HCT116 (cell line): ENCODE measurements around the gene TTBK1. TPM values are rescaled to one million over a fixed set of nuclear protein-coding genes. Genes with fewer than 3 reads are reported as not detected.

ENCODE experiments used
- ATAC-seq: fragments of 200-7000 bp; cut with Tn5 transposase; 2 replicates; pipeline ENCODE4 v1.9.1; 2020; ENCODE audit warnings: mild to moderate bottlenecking, moderate library complexity
- BruUV-seq: library from RNA; stranded (reverse); fragments of 400-500 nt; replicated peaks from 2 replicates; lab custom pipeline; 2021; lab: Mats Ljungman, UMichigan
- CTCF ChIA-PET: fragments of 300-600 bp; sonication (Branson Sonifier 250); formaldehyde crosslinking; loops from one replicate; lab custom pipeline; 2021; ENCODE audit warnings: antibody characterized with exemption; lab: Charles Lee
- POLR2A ChIA-PET: fragments of 300-600, 350-600 bp; sonication (Branson Sonifier 250); formaldehyde crosslinking; loops from one replicate; lab custom pipeline; 2021; ENCODE audit warnings: antibody characterized with exemption; lab: Charles Lee
- RAD21 ChIA-PET, 2 experiments: fragments of 300-600 bp; sonication (Branson Sonifier 250); formaldehyde crosslinking; loops; one replicate each; lab custom pipeline; 2023; ENCODE audit warnings: low total read pairs in 2 of 2; ENCODE audit not compliant: uncharacterized antibody in 2 of 2, unreplicated experiment in 2 of 2, low non-redundant PET in 1 of 2; lab: Charles Lee
- DNase-seq: peaks from one replicate; pipeline ENCODE4 v3.0.0-alpha.2; 2010; ENCODE audit warnings: low read depth, low spot score
- H2AFZ ChIP-seq: fragments of 200-600 bp; shearing (Covaris generic), sonication (generic); 2 replicates; pipeline ENCODE4 v1.6.1; 2017; ENCODE audit warnings: low read depth, mixed run types, mixed read lengths, antibody characterized with exemption, low read length; ENCODE audit not compliant: poor library complexity, severe bottlenecking
- H3K27ac ChIP-seq: 2 replicates; pipeline ENCODE4 v1.5.1; 2012; ENCODE audit warnings: low read depth, low read length
- H3K27me3 ChIP-seq: fragments of 200-600 bp; sonication (generic); 2 replicates; pipeline ENCODE4 v1.6.1; 2016; ENCODE audit warnings: mixed run types, low read length, mixed read lengths; ENCODE audit not compliant: insufficient read depth
- H3K36me3 ChIP-seq, 2 experiments: fragments of 200-500 bp in 1 of 2; fragments of 200-600 bp in 1 of 2; sonication (Bioruptor generic) in 1 of 2; sonication (generic) in 1 of 2; 2 replicates each; pipeline versions ENCODE4 v1.5.1 to v1.6.1; 2014 to 2016; ENCODE audit warnings: low read length in 2 of 2, inconsistent platforms in 1 of 2, mixed read lengths in 1 of 2, mixed run types in 1 of 2; ENCODE audit not compliant: insufficient read depth in 2 of 2, control insufficient read depth in 1 of 2
- H3K4me1 ChIP-seq, 2 experiments: fragments of 200-600 bp in 1 of 2; sonication (generic) in 1 of 2; 2 replicates each; pipeline versions ENCODE4 v1.5.1 to v1.6.1; 2012 to 2017; ENCODE audit warnings: low read length in 2 of 2, inconsistent platforms in 1 of 2, mild to moderate bottlenecking in 1 of 2, mixed read lengths in 1 of 2, mixed run types in 1 of 2, moderate library complexity in 1 of 2; ENCODE audit not compliant: insufficient read depth in 2 of 2, control insufficient read depth in 1 of 2
- H3K4me2 ChIP-seq: fragments of 200-600 bp; sonication (generic); 2 replicates; pipeline ENCODE4 v1.6.1; 2017; ENCODE audit warnings: mixed run types, low read length, mixed read lengths
- H3K4me3 ChIP-seq, 2 experiments: fragments of 200-600 bp in 1 of 2; sonication (generic) in 1 of 2; replicated peaks in 1 of 2; 2 replicates each; pipeline ENCODE4 v1.5.1; 2011 to 2016; ENCODE audit warnings: low read length in 2 of 2, control low read depth in 1 of 2, low read depth in 1 of 2, mild to moderate bottlenecking in 1 of 2, mixed read lengths in 1 of 2, mixed run types in 1 of 2
- H3K79me2 ChIP-seq: fragments of 200-600 bp; sonication (generic); 2 replicates; pipeline ENCODE4 v1.6.1; 2017; ENCODE audit warnings: mild to moderate bottlenecking, mixed run types, low read length, moderate library complexity, mixed read lengths; ENCODE audit not compliant: insufficient read depth
- H3K9ac ChIP-seq: fragments of 200-600 bp; sonication (generic); 2 replicates; pipeline ENCODE4 v1.6.1; 2016; ENCODE audit warnings: low read length, mixed read lengths
- H3K9me2 ChIP-seq: fragments of 200-600 bp; sonication (generic), shearing (Covaris generic); 2 replicates; pipeline ENCODE4 v1.6.1; 2017; ENCODE audit warnings: mixed run types, mild to moderate bottlenecking, moderate library complexity; ENCODE audit not compliant: insufficient read depth
- H3K9me3 ChIP-seq, 2 experiments: fragments of 200-500 bp in 1 of 2; fragments of 200-600 bp in 1 of 2; sonication (Bioruptor generic) in 1 of 2; sonication (generic) in 1 of 2; 2 replicates each; pipeline ENCODE4 v1.6.1; 2014 to 2017; ENCODE audit warnings: low read length in 2 of 2, mixed read lengths in 2 of 2, inconsistent platforms in 1 of 2, low read depth in 1 of 2, mild to moderate bottlenecking in 1 of 2, mixed run types in 1 of 2, moderate library complexity in 1 of 2; ENCODE audit not compliant: control insufficient read depth in 1 of 2, insufficient read depth in 1 of 2
- H4K20me1 ChIP-seq: fragments of 200-600 bp; sonication (generic), shearing (Covaris generic); 2 replicates; pipeline ENCODE4 v1.6.1; 2017; ENCODE audit warnings: mixed run types, mild to moderate bottlenecking, moderate library complexity; ENCODE audit not compliant: insufficient read depth
- CBX3 ChIP-seq: IDR thresholded peaks from 2 replicates; pipeline ENCODE4 v1.6.1; 2012; ENCODE audit warnings: low read depth
- CTCF ChIP-seq, 3 experiments: fragments of 200-600 bp in 1 of 3; sonication (generic) in 1 of 3; IDR thresholded peaks in 2 of 3; conservative IDR thresholded peaks in 1 of 3; 2 replicates each; pipeline ENCODE4 v1.5.1; 2012 to 2017; ENCODE audit warnings: low read depth in 2 of 3, low read length in 2 of 3, antibody characterized with exemption in 1 of 3, borderline replicate concordance in 1 of 3, control low read depth in 1 of 3, mild to moderate bottlenecking in 1 of 3, mixed read lengths in 1 of 3, mixed run types in 1 of 3, moderate library complexity in 1 of 3; ENCODE audit not compliant: insufficient read depth in 1 of 3
- EGR1 ChIP-seq: IDR thresholded peaks from 2 replicates; pipeline ENCODE4 v1.6.1; 2012; ENCODE audit warnings: low read depth
- EZH2 ChIP-seq: fragments of 200-600 bp; sonication (generic); IDR thresholded peaks from 2 replicates; pipeline ENCODE4 v1.6.1; 2017; ENCODE audit warnings: antibody characterized with exemption, mixed run types
- EZH2phosphoT487 ChIP-seq: fragments of 200-600 bp; IDR thresholded peaks from 2 replicates; pipeline ENCODE4 v1.6.1; 2018; ENCODE audit warnings: antibody characterized with exemption, borderline replicate concordance
- FOSL1 ChIP-seq: IDR thresholded peaks from 2 replicates; pipeline ENCODE4 v1.6.1; 2012; ENCODE audit warnings: low read depth
- RAD21 ChIP-seq: IDR thresholded peaks from 2 replicates; pipeline ENCODE4 v1.6.1; 2012; ENCODE audit warnings: low read depth, mild to moderate bottlenecking
- REST ChIP-seq: IDR thresholded peaks from 2 replicates; pipeline ENCODE4 v1.6.1; 2012; ENCODE audit warnings: low read depth
- SIN3A ChIP-seq: IDR thresholded peaks from 2 replicates; pipeline ENCODE4 v1.6.1; 2012; ENCODE audit warnings: low read depth
- SRF ChIP-seq: IDR thresholded peaks from 2 replicates; pipeline ENCODE4 v1.6.1; 2012; ENCODE audit warnings: low read depth
- ZNF274 ChIP-seq: fragments of 200-500 bp; sonication (Bioruptor generic); IDR thresholded peaks from 2 replicates; pipeline ENCODE4 v1.6.1; 2014; ENCODE audit warnings: mild to moderate bottlenecking, low read depth, low read length, inconsistent platforms
- intact Hi-C: fragments of 100-400 bp; cut with micrococcal nuclease; formaldehyde crosslinking; loops from 2 replicates; pipeline ENCODE4 v1.10.0; 2022
- total RNA-seq: library from RNA; stranded (reverse); gene quantifications from one replicate; pipeline ENCODE4 v1.2.1, GENCODE V29; 2021; ENCODE audit not compliant: unreplicated experiment

Gene TTBK1
- total RNA-seq, 1 experiment from 2014 or later = not detected

GRCh38 chr6:43196337-43196736 is 46.9 kb upstream of the TTBK1 start:
- Histone ChIP-seq H4K20me1 (no peaks in the 10 kb centered on the region), H3K4me2 (no peak overlapping the region)

More at GRCh38 chr6:43196337-43196736, 46.9 kb upstream of the TTBK1 start:
- POLR2A ChIA-PET = no interaction called here
- no TSS peak for BruUV-seq
- peaks cover 0 to 3% of the 10 kb centered on the region in 2 experiments; a peak in 2 of 4 replicates for H3K36me3 ChIP-seq
- no peaks in the 10 kb centered on the region for H3K9me2 ChIP-seq
- intact Hi-C loops = no loop called here
- RAD21 ChIA-PET = no interaction called here
- no peak overlapping the region for H3K27ac ChIP-seq
- DNase-seq (no peak), ATAC-seq (no peak)
- H3K9ac ChIP-seq = no peak overlapping the region
- CTCF ChIA-PET = no interaction called here
- no peak overlapping the region for H2AFZ ChIP-seq
- no peak overlapping the region for H3K4me3 ChIP-seq
- H3K79me2 ChIP-seq = no peaks in the 10 kb centered on the region
- H3K27me3 ChIP-seq = no peaks in the 10 kb centered on the region
- H3K9me3 ChIP-seq = no peaks in the 10 kb centered on the region
- H3K4me1 ChIP-seq = no peaks in the 10 kb centered on the region
- no peak for TF ChIP-seq REST
- no peak for TF ChIP-seq RAD21
- no peak for TF ChIP-seq SIN3A
- no peak for TF ChIP-seq FOSL1
- TF ChIP-seq EZH2phosphoT487 = no peak
- no peak for TF ChIP-seq EZH2
- no peak for TF ChIP-seq CTCF (IDR thresholded peaks at IDR 0.05 in 2 of 3, conservative IDR thresholded peaks at IDR 0.05 in 1 of 3; ENCODE audit: borderline replicate concordance in 1 of 3, insufficient read depth in 1 of 3, low read depth in 2 of 3, low read length in 2 of 3)
- TF ChIP-seq SRF = no peak
- TF ChIP-seq ZNF274 = no peak
- TF ChIP-seq CBX3 = no peak
- no peak for TF ChIP-seq EGR1
